ENCODE data around the gene MYADM.

MYADM gene

GRCh38 chr19:53908106-53908934 is 40.6 kb downstream of the MYADM start:
- no peak for DNase-seq (ENCODE audit: low read depth)
- H3K4me3 ChIP-seq (ENCODE audit: low read depth, low read length): peak overlapping the region; percentile 63

- peak within 1 kb of the TSS; percentile 63 for H3K4me3 ChIP-seq (ENCODE audit: low read depth, low read length)
- no peak for DNase-seq (ENCODE audit: low read depth)
Observed at GRCh38 chr19:53908935-53909415, 41.3 kb downstream of the MYADM start, which contains the start of gene CACNG7. Gene CACNG7 (plus strand): TSS chr19:53909278. CDS start chr19:53912832, 3,554 bp downstream.

GRCh38 chr19:53909471-53910169 is 41.9 kb downstream of the MYADM start:
- DNase-seq (ENCODE audit: low read depth): no peak
- peak overlapping the region; percentile 63 for H3K4me3 ChIP-seq (ENCODE audit: low read depth, low read length)

GRCh38 chr19:53910170-53910518 is 42.5 kb downstream of the MYADM start:
- peak overlapping the region; percentile 63 for H3K4me3 ChIP-seq (ENCODE audit: low read depth, low read length)
- DNase-seq (ENCODE audit: low read depth): no peak

- DNase-seq (ENCODE audit: low read depth): no peak
- no peak overlapping the region for H3K4me3 ChIP-seq (ENCODE audit: low read depth, low read length)
Observed at GRCh38 chr19:53912653-53913052, 45.0 kb downstream of the MYADM start.

GRCh38 chr19:53915000-53915399 is 47.3 kb downstream of the MYADM start:
- H3K4me3 ChIP-seq (ENCODE audit: low read depth, low read length): no peak overlapping the region
- no peak for DNase-seq (ENCODE audit: low read depth)

- H3K4me3 ChIP-seq (ENCODE audit: low read depth, low read length): no peak overlapping the region
- DNase-seq (ENCODE audit: low read depth): no peak
Observed at GRCh38 chr19:53916004-53916403, 48.3 kb downstream of the MYADM start.

- DNase-seq (ENCODE audit: low read depth): no peak
Observed at GRCh38 chr19:53917356-53917755, 49.7 kb downstream of the MYADM start.

More at GRCh38 chr19:53917356-53917755, 49.7 kb downstream of the MYADM start:
- no peak overlapping the region for H3K4me3 ChIP-seq (ENCODE audit: low read depth, low read length)
